GM18511 (cell line): Measurements from ENCODE around the gene DAGLB.

Experiments
- ATAC-seq: cut with Tn5 transposase; IDR thresholded peaks from one replicate; pipeline ENCODE4 v1.9.1; 2021; ENCODE audit warnings: mild to moderate bottlenecking, moderate library complexity; ENCODE audit not compliant: unreplicated experiment

DAGLB gene

GRCh38 chr7:6432781-6433180 is 15.0 kb downstream of the DAGLB start:
- no peak for ATAC-seq

GRCh38 chr7:6430974-6431373 is 16.8 kb downstream of the DAGLB start:
- ATAC-seq = no peak

DNA sequence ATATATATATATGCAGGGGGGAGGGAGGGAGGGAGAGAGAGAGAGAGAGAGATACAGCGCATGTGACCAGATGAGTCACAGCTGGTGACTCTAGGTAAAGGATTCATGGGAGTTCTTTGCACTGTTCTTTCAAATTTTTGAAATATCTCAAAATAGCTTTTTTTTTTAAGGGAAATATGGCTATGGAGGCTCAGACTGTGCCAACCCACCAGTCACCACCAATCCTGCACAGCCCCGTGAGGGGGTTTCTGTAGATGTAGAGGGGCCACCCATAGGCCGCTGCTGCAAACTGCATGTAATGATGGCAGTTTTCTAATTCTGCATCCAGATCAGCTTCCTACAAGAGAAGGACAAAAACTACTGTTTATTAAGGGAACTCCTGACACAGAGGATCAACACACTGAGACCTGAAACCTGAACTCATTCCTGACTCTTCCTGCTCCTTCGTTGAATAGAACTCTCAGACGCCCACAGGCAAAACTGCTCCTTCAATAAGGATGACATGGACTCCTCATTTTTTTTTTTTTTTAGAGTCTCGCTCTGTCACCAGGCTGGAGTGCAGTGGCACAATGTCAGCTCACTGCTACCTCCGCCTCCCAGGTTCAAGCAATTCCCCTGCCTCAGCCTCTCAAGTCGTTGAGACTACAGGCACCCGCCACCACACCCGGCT is 17.3 kb downstream of the DAGLB start:
- ATAC-seq = no peak

- ATAC-seq = no peak
Observed at GRCh38 chr7:6425948-6426347, 21.8 kb downstream of the DAGLB start.

DNA sequence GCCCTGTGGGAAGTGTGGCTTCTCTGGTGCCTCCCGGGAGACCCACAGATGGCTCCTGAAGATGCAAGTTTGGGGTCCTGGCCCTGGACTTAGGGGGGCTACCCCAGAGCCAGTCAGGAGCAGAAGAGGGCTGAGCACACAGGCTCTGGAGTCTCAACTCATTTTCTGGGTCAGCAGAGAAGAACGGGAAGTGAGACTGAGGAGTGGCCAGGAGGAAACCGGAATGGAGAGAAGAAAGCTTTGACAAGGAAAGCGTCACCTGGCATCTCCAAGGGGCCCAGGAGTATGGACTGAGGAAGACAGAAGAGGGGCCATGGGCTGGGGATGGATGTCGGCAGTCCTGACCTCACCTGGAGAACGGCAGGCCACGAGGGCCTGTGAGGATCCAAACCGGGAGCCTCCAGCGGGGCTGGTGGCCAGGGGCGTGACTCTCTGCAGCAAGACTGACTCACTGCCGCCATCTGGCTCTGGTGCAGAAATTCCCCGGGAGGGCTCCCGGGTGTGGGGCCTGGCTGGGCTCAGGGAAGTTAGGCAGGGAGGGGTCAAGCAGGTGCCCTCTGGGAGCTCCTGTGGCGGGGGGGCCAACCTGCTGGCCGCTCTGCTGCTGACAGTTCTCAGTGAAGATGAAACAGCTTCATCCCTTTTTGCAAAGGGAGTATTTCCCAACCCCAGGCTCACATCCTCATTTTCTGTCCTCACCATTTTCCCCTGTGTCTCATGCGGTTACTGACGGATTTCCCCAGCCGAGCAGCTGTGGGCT is 23.6 kb downstream of the DAGLB start:
- ATAC-seq = no peak

DNA sequence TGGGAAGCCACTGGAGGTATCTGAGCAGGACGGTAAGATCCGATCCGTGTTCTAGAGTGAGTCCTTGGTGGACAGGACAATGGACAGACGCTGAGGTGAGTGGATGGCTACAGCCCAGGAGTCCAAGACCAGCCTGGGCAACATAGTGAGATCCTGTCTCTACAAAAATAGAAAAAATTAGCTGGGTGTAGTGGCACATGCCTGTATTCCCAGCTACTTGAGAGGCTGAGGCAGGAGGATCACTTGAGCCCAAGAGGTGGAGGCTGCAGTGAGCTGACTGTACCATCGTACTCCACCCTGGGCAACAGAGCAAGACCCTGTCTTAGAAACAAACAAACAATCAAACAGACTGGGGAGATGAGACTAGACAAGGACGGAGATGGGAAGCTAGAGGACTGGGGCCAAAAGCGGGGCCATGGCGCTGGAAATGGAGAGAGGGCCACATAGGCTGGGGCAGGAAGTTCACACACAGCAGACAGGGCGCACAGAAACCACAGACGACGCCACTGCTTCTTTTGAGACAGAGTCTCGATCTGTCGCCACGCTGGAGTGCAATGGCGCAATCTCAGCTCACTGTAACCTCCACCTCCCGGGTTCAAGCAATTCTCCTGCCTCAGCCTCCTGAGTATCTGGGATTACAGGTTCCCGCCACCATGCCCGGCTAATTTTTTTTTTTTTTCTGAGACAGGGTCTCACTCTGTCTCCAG is 24.7 kb downstream of the DAGLB start:
- no peak for ATAC-seq

DNA sequence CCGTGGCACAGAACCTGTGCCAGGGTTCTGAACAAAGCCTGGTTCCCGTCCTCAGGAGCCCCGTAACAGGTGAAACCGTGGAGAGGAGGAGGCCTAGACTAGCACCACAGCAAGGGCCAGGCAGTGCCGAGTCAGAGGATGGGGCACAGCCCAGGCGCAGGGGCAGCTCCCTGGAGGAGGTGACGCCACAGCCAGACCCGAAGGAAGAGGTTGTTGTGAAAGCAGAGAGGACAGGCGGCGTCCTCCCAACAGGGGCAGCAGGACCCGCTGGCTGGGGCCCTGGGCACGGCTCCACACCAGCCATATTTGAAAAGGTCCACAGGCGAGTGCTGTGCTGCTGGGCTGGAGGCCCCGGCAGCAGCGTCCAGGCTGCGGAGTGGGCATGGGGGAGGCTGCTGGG is 25.7 kb downstream of the DAGLB start:
- no peak for ATAC-seq

GRCh38 chr7:6420680-6421079 is 27.1 kb downstream of the DAGLB start:
- no peak for ATAC-seq

DNA sequence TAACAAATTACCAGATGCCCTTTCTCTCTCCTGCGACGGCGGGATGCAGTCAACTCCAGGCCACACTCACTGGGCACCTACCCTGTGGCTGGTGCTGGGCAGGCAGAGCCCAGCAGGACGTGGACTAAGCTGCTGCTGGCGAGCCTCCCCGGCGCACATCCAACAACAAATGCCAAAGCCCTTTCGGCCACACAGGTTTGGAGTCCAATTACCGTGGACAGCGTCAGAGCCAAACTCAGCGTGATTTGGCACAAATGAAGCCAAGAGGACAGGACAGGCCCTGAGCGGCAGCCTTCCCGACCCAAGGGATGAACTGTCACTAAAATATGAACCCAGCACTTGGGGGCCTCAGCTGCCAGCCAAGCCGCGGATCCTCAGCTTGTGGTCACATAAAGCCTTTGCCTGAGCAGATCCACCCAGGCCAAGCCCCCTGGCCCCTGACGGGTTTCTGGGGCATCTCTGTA is 28.4 kb downstream of the DAGLB start:
- no peak for ATAC-seq

- ATAC-seq = no peak
Observed at GRCh38 chr7:6417408-6417807, 30.3 kb downstream of the DAGLB start.

DNA sequence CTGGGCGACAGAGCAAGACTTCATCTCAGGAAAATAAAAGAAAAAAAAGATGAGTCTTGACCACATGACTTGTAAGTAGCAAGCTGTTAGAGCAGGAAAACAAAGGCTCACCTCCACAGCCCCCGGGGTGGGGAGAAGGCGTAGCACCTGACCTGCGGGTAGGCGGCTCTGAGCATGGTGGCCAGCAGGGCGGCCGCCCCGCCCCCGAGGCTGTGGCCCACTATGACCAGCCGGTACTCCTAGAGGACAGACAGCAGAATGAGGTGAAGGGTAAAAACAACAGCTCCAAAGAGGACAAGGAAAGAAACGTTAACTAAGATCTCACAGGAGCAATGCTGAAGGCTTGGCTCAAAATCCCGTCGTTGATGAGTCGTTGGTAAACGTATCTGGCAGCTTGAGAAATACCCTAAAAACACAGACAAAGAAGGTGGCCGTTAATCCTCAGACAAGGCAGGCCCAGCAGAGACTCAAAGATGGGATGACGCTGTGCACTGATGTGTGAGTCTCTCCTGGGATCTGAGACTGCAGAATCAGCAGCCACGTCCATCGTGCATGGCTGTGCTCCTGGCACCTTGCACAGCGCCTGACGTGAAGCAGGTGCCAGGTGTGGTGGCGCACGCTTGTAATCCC is 31.1 kb downstream of the DAGLB start:
- ATAC-seq = no peak

- no peak for ATAC-seq
Observed at GRCh38 chr7:6413637-6414036, 34.1 kb downstream of the DAGLB start.

DNA sequence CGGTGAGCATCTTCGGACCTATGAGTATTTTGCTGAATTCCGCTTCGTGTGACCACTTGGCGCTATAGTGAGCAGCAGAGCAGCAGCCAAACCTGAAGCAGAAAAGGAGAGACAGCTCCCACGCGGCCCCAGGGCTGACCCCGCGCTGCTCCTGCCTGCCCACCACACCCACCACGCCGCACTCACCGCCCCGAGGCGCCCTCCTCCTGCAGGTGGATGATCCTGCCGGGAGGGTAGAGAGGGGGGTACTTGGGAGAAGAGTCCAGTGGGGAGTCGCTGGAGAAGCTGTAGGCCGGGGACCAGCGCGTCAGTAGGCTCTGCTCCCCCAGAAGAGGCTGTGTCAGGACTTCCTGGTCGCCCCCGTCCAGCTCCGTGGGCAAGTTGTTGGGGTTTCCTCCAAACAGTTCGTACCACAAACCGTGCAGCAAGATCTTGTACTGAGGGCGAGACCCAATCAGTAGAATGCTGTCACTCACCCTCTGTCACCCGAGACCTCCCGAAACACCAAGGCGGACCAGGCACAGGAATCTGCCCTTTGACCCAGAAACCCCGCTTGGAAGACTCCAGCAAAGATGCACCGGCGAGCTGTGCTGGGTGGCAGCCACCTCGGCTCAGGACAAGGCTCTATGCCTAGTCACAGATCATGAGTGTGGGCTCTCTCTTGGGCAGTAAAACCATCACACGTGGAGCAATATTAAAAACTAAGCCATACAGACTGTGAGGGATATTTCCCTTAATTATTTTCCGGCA is 37.6 kb downstream of the DAGLB start:
- ATAC-seq = no peak

DNA sequence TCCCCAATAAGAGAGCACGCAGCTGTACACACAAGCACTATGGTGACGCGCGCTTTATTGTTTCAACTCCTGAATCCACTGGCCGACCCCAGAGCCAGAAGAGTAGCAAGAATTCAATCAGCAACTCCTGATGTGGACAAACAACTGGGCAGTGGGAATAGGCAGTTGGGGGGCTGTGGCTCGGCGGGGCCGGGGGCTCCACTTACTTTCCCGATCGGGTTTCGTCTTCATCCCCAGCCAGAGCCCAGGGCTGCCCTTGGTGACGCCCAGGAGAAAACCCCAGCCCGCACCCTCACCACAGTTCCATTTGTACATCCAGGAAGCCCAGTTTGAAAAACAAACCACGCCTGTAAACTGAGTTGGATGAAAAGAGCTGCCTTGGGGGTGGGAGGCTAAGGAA is 38.7 kb downstream of the DAGLB start:
- no peak for ATAC-seq

DNA sequence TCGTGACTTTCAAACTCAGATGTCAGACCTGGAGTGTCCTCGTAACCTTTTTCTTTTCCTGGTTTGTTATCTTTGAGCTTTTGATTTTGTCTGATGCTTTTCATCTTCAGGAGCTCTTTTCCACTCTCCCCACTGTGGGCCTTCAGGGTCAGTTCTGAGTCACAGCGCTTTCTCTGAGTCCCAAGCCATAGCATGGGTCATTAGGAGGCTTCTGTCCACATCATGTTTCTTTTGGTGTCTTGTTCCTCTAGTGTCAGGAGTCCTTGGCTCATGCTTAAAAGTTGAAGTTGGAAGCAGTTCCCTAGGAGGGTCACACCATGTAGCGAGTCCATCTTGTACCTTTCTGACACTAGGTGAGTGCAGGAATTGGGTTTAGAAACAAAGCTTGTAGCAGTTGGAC is 40.3 kb downstream of the DAGLB start:
- ATAC-seq = no peak

- no peak for ATAC-seq
Observed at GRCh38 chr7:6406121-6406520, 41.6 kb downstream of the DAGLB start.

- ATAC-seq = no peak
Observed at GRCh38 chr7:6403907-6404306, 43.8 kb downstream of the DAGLB start.

- no peak for ATAC-seq
Observed at GRCh38 chr7:6402741-6403140, 45.0 kb downstream of the DAGLB start.

- ATAC-seq = no peak
Observed at GRCh38 chr7:6402041-6402440, 45.7 kb downstream of the DAGLB start.

DNA sequence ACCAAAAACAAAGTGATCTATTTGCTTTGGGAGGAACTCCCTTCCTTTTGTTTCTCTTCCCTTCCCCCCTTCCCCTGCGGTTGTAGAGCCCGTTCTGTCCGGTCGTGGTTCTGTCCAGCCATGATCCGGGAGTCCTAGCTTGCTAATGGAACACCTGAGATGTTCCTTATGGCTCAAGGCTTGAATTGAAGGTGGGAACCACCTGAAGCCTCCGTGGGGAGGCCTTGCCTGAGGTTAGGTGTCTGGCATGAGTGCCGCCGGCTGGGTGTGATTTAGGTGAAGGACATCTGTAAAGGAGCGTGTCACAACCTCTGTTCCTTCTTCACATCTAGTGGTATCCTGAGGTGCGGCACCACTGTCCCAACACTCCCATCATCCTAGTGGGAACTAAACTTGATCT is 46.2 kb downstream of the DAGLB start:
- no peak for ATAC-seq
